AG09319 (cell line): ENCODE data around the gene TSPAN15.

ENCODE experiments used
- DNase-seq: peaks from one replicate; pipeline ENCODE4 v3.0.0-alpha.2; 2010; ENCODE audit warnings: low read depth; ENCODE audit errors: extremely low read depth
- CTCF ChIP-seq: IDR thresholded peaks from 2 replicates; pipeline ENCODE4 v1.5.1; 2011; ENCODE audit warnings: low read depth, mild to moderate bottlenecking, inconsistent platforms, low read length, moderate library complexity

Gene TSPAN15

GRCh38 chr10:69451209-69451783 is at the start of gene TSPAN15:
Gene TSPAN15, plus strand, starts transcription at chr10:69451465. Its CDS starts 130 bp downstream, at chr10:69451595.
- DNase-seq, result no peak
- TF ChIP-seq CTCF, result no peak

- DNase-seq, result no peak
- no peak for TF ChIP-seq CTCF
Observed at GRCh38 chr10:69402386-69402785, 48.9 kb upstream of the TSPAN15 start.

- no peak for TF ChIP-seq CTCF
- DNase-seq, result no peak
Observed at GRCh38 chr10:69403066-69403465, 48.2 kb upstream of the TSPAN15 start.

GRCh38 chr10:69403519-69403918 is 47.7 kb upstream of the TSPAN15 start:
- no peak for DNase-seq

GRCh38 chr10:69404786-69405185 is 46.5 kb upstream of the TSPAN15 start:
- DNase-seq, result no peak
- no peak for TF ChIP-seq CTCF

More at GRCh38 chr10:69403519-69403918, 47.7 kb upstream of the TSPAN15 start:
- no peak for TF ChIP-seq CTCF

- DNase-seq, result no peak
- TF ChIP-seq CTCF, result no peak
Observed at GRCh38 chr10:69405221-69405620, 46.0 kb upstream of the TSPAN15 start.

- TF ChIP-seq CTCF, result no peak
- DNase-seq, result no peak
Observed at GRCh38 chr10:69406302-69406811, 44.9 kb upstream of the TSPAN15 start.
